Activated CD4-positive, alpha-beta memory T cell treated with anti-CD3 and anti-CD28 coated beads for 36 hours (primary cell): Measurements from ENCODE around the gene NCKAP5. TPM values are rescaled to one million over a fixed set of nuclear protein-coding genes. Genes with fewer than 3 reads are reported as not detected.

Source experiments
- CTCF ChIA-PET: fragments of 350-600 bp; sonication (Branson Sonifier 250); formaldehyde crosslinking; loops from one replicate; lab custom pipeline; 2021; ENCODE audit warnings: antibody characterized with exemption, inconsistent platforms; lab: Charles Lee
- POLR2A ChIA-PET: fragments of 350-600 bp; sonication (Branson Sonifier 250); formaldehyde crosslinking; loops from one replicate; lab custom pipeline; 2021; ENCODE audit warnings: antibody characterized with exemption; lab: Charles Lee
- DNase-seq: peaks from one replicate; pipeline ENCODE4 v3.0.0-alpha.2; 2020
- H3K27ac Mint-ChIP-seq: one replicate; pipeline ENCODE4 v1.8.0; 2021; ENCODE audit warnings: mixed read lengths
- H3K27me3 Mint-ChIP-seq: one replicate; pipeline ENCODE4 v1.8.0; 2021; ENCODE audit warnings: mixed read lengths
- H3K36me3 Mint-ChIP-seq: one replicate; pipeline ENCODE4 v1.8.0; 2021; ENCODE audit warnings: mixed read lengths
- H3K4me1 Mint-ChIP-seq: one replicate; pipeline ENCODE4 v1.8.0; 2021; ENCODE audit warnings: low read depth, mixed read lengths
- H3K4me3 Mint-ChIP-seq: one replicate; pipeline ENCODE4 v1.8.0; 2021; ENCODE audit warnings: mild to moderate bottlenecking, mixed read lengths
- H3K9me3 Mint-ChIP-seq: one replicate; pipeline ENCODE4 v1.8.0; 2021; ENCODE audit warnings: mixed read lengths
- intact Hi-C: fragments of 100-400 bp; cut with micrococcal nuclease; formaldehyde crosslinking; loops from one replicate; pipeline ENCODE4 v1.15.1; 2023
- total RNA-seq, 2 experiments: library from RNA; stranded (reverse); gene quantifications; one replicate each; pipeline ENCODE4 v1.2.3, GENCODE V29; 2021

NCKAP5 gene
- total RNA-seq, 2 experiments from 2014 or later = not detected

DNA sequence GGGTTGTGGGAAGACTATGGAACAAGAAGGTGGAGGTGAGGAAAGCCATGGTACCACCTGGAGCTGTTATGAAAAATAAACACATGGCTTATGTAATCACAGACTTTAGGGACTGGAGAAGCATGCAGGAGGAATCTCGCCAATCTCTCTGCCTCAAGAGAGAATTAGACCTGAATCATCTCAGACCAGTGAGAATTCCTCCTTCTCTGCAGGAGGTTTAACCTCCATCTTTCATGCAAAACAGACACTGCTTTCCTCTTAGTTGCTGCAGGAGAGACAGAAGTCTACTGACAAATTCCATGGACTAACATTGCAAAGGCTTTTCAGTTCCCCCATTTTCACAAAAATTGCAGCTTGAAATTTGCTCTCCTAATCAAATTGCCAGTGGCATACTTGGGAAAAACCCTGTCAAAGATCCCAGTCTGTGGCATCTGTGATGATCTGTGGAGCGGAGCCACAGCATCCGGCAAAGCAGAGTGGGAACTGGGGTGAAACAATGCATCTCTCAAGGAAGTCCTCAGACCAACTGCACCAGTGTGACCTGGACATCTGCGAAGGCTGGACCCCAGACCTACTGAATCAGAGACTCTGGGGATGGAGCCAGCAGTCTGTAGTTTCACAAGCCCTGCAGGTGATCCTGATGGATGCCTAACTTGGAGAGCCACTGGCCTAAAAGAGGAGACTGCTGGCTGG lies 28.6 kb upstream of the NCKAP5 start:
- POLR2A ChIA-PET = no interaction called here
- Mint-ChIP-seq H3K9me3 (no peaks in the 10 kb centered on the region), H3K27ac (no peak overlapping the region), H3K27me3 (no peaks in the 10 kb centered on the region), H3K4me3 (no peak overlapping the region), H3K36me3 (no peaks in the 10 kb centered on the region), H3K4me1 (no peaks in the 10 kb centered on the region)
- DNase-seq = no peak
- CTCF ChIA-PET = no interaction called here
- intact Hi-C loops = no loop called here

DNA sequence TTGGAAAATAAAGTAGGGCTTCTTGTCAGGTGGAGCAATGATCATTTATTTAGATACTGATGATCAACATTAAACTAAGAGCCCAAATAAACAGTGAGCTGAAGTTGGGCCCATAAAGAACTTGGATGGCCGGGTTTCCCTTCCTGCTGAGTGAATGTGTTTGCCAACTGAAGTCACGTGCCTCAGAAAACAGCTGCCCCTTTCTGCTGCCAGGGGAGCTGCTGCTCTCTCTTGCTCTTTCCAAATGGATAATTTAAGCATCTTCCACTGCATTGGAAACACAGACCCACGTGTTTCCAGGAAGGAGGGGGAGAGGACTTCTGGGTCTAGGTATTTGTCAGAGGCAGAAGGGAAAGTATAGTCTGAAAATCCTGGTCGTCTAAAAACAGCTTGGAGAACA lies 22.9 kb upstream of the NCKAP5 start:
- Mint-ChIP-seq H3K4me1 (no peaks in the 10 kb centered on the region), H3K4me3 (no peak overlapping the region), H3K36me3 (no peaks in the 10 kb centered on the region), H3K27ac (no peak overlapping the region), H3K27me3 (peaks cover 3% of the 10 kb centered on the region), H3K9me3 (no peaks in the 10 kb centered on the region)
- ChIA-PET CTCF (no interaction called here), POLR2A (no interaction called here)
- intact Hi-C loops = no loop called here
- DNase-seq = no peak

DNA sequence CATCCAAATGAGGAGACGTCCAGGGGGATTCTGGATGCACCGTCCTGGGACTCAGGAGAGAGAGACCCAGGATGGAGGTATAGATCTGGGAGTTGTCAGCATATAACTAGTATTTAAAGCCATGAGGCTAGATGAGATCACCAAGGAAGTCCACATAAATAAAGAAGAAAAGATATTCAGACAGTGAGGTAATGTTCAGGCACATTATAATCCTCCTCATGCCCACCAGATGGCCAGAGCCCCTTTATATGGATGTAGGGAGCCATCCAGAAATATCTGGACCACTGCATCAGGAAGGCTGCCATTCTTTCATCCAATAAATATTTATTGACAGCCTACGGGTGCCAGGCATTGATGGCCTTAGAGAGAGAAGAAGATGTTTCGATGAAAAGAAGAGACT lies 21.2 kb upstream of the NCKAP5 start:
- no peaks in the 10 kb centered on the region for H3K36me3 Mint-ChIP-seq
- intact Hi-C loops = no loop called here

DNA sequence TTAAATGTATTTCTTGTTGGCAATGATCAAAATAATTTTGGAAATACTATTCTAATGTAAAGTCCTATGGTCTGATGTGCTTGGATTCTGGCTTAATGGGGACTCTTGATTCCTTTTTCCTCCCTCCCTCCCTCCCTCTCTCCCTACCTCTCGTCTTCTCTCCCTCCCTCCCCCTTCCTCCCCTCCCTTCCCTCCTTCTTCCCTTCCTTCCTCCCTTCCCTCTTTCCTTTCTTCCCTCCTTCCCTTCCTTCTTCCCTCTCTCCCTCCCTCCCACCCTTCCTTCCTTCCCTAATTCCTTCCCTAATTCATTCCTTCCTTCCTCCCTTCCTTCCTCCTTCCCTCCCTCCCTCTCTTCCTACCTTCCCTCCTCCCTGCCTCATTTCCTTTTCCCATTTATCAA lies 19.9 kb upstream of the NCKAP5 start:
- Mint-ChIP-seq H3K36me3 (no peaks in the 10 kb centered on the region), H3K27me3 (peaks cover 3% of the 10 kb centered on the region), H3K27ac (no peak overlapping the region), H3K9me3 (no peaks in the 10 kb centered on the region), H3K4me3 (no peak overlapping the region), H3K4me1 (no peaks in the 10 kb centered on the region)
- intact Hi-C loops = no loop called here
- ChIA-PET CTCF (no interaction called here), POLR2A (no interaction called here)
- DNase-seq = no peak

More for the DNA sequence above, 21.2 kb upstream of the NCKAP5 start:
- no peak for DNase-seq
- ChIA-PET POLR2A (no interaction called here), CTCF (no interaction called here)
- no peak overlapping the region for H3K27ac Mint-ChIP-seq
- no peak overlapping the region for H3K4me3 Mint-ChIP-seq
- no peaks in the 10 kb centered on the region for H3K4me1 Mint-ChIP-seq
- no peaks in the 10 kb centered on the region for H3K9me3 Mint-ChIP-seq
- peaks cover 3% of the 10 kb centered on the region for H3K27me3 Mint-ChIP-seq

DNA sequence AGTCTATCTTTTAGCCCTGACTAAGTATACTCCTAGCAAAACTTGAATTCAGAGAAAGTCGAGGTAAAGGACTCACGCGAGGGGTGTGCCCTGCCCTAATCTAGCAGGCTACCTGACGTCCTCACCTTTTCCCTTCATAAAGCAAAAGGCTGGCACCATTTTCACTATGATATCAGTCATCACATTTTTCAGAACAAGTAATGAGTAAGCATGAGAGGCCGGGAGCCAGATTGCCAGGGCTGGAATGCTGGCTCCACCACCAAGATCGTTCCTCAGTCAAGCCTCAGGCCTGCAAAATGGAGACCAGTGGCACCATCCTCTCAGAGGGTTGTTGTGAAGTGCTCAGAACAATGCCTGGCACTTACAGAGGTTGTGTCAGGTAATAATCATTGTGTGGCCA lies 18.7 kb upstream of the NCKAP5 start:
- Mint-ChIP-seq H3K4me3 (no peak overlapping the region), H3K27me3 (peaks cover 3% of the 10 kb centered on the region), H3K27ac (no peak overlapping the region), H3K36me3 (no peaks in the 10 kb centered on the region), H3K4me1 (no peaks in the 10 kb centered on the region), H3K9me3 (no peaks in the 10 kb centered on the region)
- DNase-seq = no peak
- intact Hi-C loops = no loop called here
- ChIA-PET CTCF (no interaction called here), POLR2A (no interaction called here)

DNA sequence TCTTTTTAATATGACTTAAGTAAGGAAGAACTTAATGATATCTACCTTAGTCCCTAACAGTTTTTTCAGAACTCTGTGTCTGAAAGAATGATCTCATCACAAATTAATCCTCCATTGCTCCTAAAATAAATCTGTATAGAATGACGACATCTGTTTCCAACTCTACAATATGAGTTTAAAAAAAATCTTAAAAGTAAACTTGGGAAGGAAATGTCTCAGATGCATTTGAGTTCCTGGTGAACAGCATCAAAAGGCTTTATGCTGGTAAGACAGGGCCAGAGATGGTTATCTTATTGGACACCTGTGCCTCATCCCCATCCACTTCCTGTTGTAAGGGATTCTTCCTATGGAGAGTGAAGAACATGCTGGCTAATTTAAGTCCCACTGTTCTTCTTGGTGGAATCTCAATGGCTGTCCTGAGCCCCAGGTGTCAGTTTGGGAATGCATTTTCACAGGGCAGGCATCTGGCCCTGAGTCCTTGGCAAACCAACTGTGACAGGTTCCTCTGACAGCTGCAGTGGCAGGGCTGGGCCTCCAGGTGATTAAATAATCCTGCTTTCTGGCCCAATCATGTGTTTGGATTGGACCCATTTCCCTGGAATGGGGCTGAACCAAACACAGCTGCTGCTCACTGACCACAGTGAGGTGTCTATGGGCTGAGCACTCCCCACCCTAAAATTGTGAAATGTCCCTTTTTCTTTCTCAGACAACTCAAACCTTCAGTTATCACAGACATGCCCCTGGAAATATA lies 12.9 kb upstream of the NCKAP5 start:
- DNase-seq = no peak
- no peak overlapping the region for H3K4me3 Mint-ChIP-seq
- no peaks in the 10 kb centered on the region for H3K9me3 Mint-ChIP-seq
- ChIA-PET CTCF (no interaction called here), POLR2A (no interaction called here)
- H3K27ac Mint-ChIP-seq = no peak overlapping the region
- no peaks in the 10 kb centered on the region for H3K36me3 Mint-ChIP-seq
- H3K4me1 Mint-ChIP-seq = no peaks in the 10 kb centered on the region
- no peaks in the 10 kb centered on the region for H3K27me3 Mint-ChIP-seq
- intact Hi-C loops = no loop called here

DNA sequence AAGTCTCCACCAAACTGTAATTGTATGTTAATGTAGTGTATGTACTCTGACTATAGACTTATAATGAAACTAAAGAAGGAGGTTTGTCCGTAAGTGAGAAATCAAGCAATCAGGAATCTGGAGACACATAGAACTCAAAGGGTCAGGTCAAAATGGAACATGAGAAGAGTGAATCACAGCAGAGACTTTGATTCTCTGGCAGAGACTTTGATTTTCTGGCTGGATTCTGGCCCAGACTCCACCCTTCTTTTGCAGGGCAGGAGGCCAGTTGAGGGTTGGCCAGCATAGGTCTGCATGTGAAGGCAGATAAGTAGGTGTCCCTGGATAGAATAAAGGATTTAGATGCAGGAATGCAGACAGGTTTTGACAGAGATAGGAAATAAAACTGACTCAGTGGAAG lies 11.0 kb upstream of the NCKAP5 start:
- no peaks in the 10 kb centered on the region for H3K4me1 Mint-ChIP-seq
- H3K27me3 Mint-ChIP-seq = no peaks in the 10 kb centered on the region
- intact Hi-C loops = no loop called here
- DNase-seq = no peak
- H3K4me3 Mint-ChIP-seq = no peak overlapping the region
- CTCF ChIA-PET = no interaction called here
- POLR2A ChIA-PET = no interaction called here
- no peaks in the 10 kb centered on the region for H3K9me3 Mint-ChIP-seq
- H3K27ac Mint-ChIP-seq = no peak overlapping the region
- H3K36me3 Mint-ChIP-seq = no peaks in the 10 kb centered on the region

DNA sequence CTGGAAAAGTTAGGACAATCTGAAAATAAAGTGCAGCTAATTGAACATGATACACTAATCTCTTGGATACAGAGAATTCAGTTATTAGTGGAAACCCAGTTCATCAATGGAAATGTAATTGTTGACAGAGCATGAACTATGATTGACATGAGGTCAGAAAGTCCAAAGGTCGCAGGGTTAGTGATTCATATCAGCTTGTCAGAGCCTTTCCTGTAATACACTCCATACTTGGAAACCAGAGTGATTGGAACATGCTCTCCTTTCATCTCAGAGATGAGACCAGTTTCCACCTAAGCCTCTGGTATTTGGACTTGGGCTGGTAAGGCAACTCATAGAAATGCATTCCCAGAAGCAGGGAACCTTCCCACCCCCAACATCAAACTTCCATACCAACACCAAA lies 8.5 kb upstream of the NCKAP5 start:
- no peaks in the 10 kb centered on the region for H3K9me3 Mint-ChIP-seq
- no peak overlapping the region for H3K4me3 Mint-ChIP-seq
- no peak overlapping the region for H3K27ac Mint-ChIP-seq
- no peaks in the 10 kb centered on the region for H3K4me1 Mint-ChIP-seq
- no peaks in the 10 kb centered on the region for H3K36me3 Mint-ChIP-seq
- ChIA-PET CTCF (no interaction called here), POLR2A (no interaction called here)
- H3K27me3 Mint-ChIP-seq = no peaks in the 10 kb centered on the region
- intact Hi-C loops = no loop called here
- DNase-seq = no peak

DNA sequence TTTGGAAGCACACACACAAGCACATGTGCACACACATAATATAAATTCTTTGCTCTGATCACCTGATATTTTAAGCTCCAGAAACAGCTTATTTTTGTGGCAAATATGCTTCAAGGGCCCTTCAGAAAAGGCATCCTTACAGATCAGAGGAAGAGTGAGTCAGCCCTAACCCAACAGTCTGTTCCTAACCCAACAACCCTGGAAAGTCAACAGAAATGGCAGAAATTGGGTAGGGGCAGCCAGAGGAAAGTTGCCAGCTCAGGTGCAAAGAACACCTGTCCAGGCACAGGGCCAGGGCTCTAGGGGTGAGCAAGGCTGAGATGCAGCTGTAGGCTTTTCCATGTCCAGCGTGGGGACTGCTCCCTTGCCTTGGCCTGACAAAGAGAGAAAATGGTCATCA lies 6.4 kb upstream of the NCKAP5 start:
- DNase-seq = no peak
- no peaks in the 10 kb centered on the region for H3K27me3 Mint-ChIP-seq
- no peak overlapping the region for H3K27ac Mint-ChIP-seq
- ChIA-PET POLR2A (no interaction called here), CTCF (no interaction called here)
- H3K36me3 Mint-ChIP-seq = no peaks in the 10 kb centered on the region
- H3K4me1 Mint-ChIP-seq = no peaks in the 10 kb centered on the region
- no peaks in the 10 kb centered on the region for H3K9me3 Mint-ChIP-seq
- intact Hi-C loops = no loop called here
- H3K4me3 Mint-ChIP-seq = no peak overlapping the region

DNA sequence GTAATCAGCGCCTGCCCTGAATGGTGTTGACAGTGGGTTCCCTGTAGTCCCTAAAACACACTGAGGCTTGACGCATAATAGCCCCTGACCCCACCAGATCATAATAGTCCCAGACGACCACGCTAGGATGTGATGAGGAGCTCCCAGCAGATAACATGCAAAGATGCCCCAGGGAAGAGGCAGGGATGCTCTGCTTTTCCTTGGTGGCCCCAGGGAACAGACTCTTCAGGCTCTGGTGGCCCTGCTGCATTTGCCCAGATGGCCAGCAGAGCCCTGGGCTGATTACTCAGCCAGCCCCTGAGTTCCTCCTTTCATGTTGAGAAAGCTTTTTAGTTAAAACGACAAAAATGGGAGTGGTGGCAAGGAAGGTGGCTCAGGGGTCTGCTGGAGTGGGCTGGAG lies 5.9 kb upstream of the NCKAP5 start:
- Mint-ChIP-seq H3K9me3 (no peaks in the 10 kb centered on the region), H3K36me3 (no peaks in the 10 kb centered on the region), H3K4me3 (no peak overlapping the region), H3K27me3 (no peaks in the 10 kb centered on the region), H3K27ac (no peak overlapping the region), H3K4me1 (no peaks in the 10 kb centered on the region)
- DNase-seq = no peak
- ChIA-PET POLR2A (no interaction called here), CTCF (no interaction called here)
- intact Hi-C loops = no loop called here

DNA sequence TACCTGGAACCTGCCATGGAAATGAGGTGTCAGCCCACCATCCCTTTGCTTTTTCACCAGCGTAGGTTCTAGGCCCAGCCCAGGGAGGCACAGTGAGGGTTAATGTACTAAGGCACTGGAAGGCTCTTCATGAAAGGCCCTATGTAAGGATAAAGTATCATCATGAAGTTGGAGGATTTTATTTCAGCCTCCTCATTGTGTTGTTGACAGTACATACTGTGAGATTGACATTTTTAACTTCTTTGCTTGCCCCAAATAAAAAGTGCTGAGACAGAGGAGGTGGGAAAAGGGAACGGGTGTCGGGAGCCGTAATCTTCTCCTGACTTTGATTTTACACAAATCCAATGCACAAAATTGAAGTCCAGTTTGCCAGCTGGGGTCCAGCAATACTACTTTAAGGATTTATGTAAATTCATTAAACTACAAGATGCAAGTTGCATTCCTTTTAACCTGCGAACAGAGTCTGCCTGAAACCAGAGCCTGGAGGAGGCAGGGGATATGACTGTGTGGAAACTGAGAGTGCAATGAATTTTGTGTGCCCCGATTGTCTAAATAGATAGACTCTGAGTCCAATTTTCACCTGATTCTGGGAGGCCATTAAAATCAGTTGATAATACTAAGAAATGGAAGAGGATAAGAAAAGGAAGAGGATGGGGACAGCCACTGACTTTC lies 5.4 kb upstream of the NCKAP5 start:
- H3K4me3 Mint-ChIP-seq = no peak overlapping the region
- ChIA-PET POLR2A (no interaction called here), CTCF (no interaction called here)
- DNase-seq = no peak
- H3K27me3 Mint-ChIP-seq = peaks cover 2% of the 10 kb centered on the region
- intact Hi-C loops = no loop called here
- no peak overlapping the region for H3K27ac Mint-ChIP-seq
- H3K36me3 Mint-ChIP-seq = no peaks in the 10 kb centered on the region
- H3K4me1 Mint-ChIP-seq = no peaks in the 10 kb centered on the region
- H3K9me3 Mint-ChIP-seq = no peaks in the 10 kb centered on the region

DNA sequence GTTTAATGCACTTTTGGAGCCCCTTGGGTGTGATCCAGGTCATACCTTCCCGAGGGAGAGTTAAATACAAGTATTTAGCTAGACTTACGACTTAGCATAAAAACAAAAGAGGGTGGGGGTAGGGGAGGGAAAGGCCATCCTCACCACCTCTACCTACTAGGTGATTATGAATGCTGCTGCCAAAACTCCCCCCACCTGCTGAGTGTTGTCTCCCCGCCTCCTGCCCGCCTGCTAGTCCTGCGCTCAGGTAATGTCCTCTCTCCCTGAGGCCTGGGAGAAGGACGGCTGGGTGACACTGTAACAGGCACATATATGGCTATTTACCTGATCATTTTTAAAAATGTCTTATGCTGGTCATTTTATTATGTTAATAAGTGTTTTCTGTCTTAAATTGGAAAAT lies 3.0 kb upstream of the NCKAP5 start:
- Mint-ChIP-seq H3K9me3 (no peaks in the 10 kb centered on the region), H3K36me3 (no peaks in the 10 kb centered on the region), H3K27ac (no peak overlapping the region), H3K4me3 (no peak overlapping the region), H3K27me3 (peaks cover 9% of the 10 kb centered on the region), H3K4me1 (no peaks in the 10 kb centered on the region)
- intact Hi-C loops = no loop called here
- ChIA-PET CTCF (no interaction called here), POLR2A (no interaction called here)
- DNase-seq = no peak

DNA sequence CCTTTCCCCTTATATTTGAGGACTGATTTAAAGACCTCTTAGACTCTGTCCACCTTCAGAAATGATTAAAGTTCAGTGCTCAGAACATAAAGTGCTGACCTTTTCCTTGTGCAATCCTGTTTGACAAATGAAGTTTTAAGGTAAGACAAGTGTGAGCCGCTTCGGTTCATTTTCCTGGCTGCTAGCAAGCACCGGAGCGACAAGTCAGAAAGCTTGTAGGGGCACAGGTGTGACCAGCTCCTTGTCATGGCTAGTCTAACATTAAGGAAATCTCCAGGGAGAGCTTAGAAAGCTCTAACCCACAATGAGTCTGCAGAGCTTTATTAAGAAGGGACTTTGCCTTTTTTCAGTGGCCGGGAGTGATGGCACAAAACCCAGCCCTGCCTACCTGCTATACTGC lies 2.3 kb upstream of the NCKAP5 start:
- Mint-ChIP-seq H3K9me3 (no peaks in the 10 kb centered on the region), H3K36me3 (no peaks in the 10 kb centered on the region), H3K4me3 (no peak overlapping the region), H3K27ac (no peak overlapping the region), H3K4me1 (no peaks in the 10 kb centered on the region), H3K27me3 (peaks cover 12% of the 10 kb centered on the region)
- intact Hi-C loops = no loop called here
- POLR2A ChIA-PET = no interaction called here
- DNase-seq = no peak
- CTCF ChIA-PET = no interaction called here
